HG02678 (cell line): Measurements from ENCODE around the gene TMPRSS9.
"Not testable (repeated sequence)": the region's sequence is repeated elsewhere in the genome, so short reads cannot be mapped to it uniquely, and the experiment has no call there.

Experiments
- ATAC-seq: cut with Tn5 transposase; IDR thresholded peaks from one replicate; pipeline ENCODE4 v1.9.1; 2021; ENCODE audit warnings: mild to moderate bottlenecking, moderate library complexity; ENCODE audit not compliant: unreplicated experiment

Gene TMPRSS9

GRCh38 chr19:2454962-2455850, 95.1 kb downstream of the TMPRSS9 start:
- ATAC-seq, result no peak

- peak; percentile 32 for ATAC-seq
Observed at GRCh38 chr19:2455851-2456570, 95.9 kb downstream of the TMPRSS9 start.

- ATAC-seq, result no peak
Observed at GRCh38 chr19:2457394-2458037, 97.5 kb downstream of the TMPRSS9 start.

GRCh38 chr19:2458054-2458453, 98.0 kb downstream of the TMPRSS9 start:
- ATAC-seq, result no peak

- not testable (repeated sequence) for ATAC-seq
Observed at GRCh38 chr19:2458776-2459175, 98.7 kb downstream of the TMPRSS9 start.

- no peak for ATAC-seq
Observed at GRCh38 chr19:2460245-2460644, 100.2 kb downstream of the TMPRSS9 start.

- no peak for ATAC-seq
Observed at GRCh38 chr19:2461751-2462634, 101.9 kb downstream of the TMPRSS9 start.

- ATAC-seq, result no peak
Observed at GRCh38 chr19:2462635-2463421, 102.8 kb downstream of the TMPRSS9 start.

- ATAC-seq, result not testable (repeated sequence)
Observed at GRCh38 chr19:2463694-2464093, 103.6 kb downstream of the TMPRSS9 start.

- no peak for ATAC-seq
Observed at GRCh38 chr19:2464389-2464788, 104.3 kb downstream of the TMPRSS9 start.

GRCh38 chr19:2468596-2468995, 108.5 kb downstream of the TMPRSS9 start:
- no peak for ATAC-seq

GRCh38 chr19:2469102-2469914, 109.2 kb downstream of the TMPRSS9 start:
- ATAC-seq, result no peak

GRCh38 chr19:2469915-2470200, 109.8 kb downstream of the TMPRSS9 start:
- ATAC-seq, result not testable (repeated sequence)

- ATAC-seq, result peak; percentile 31
Observed at GRCh38 chr19:2474232-2475017, 114.4 kb downstream of the TMPRSS9 start.

GRCh38 chr19:2475018-2475701, 115.1 kb downstream of the TMPRSS9 start:
- peak; percentile 9 for ATAC-seq
